ENCODE data around the gene SAAL1. TPM values are rescaled to one million over a fixed set of nuclear protein-coding genes. Genes with fewer than 3 reads are reported as not detected.

Gene SAAL1
- total RNA-seq, 4 donors from 2014 or later, result 3.0 to 16.1 (median 4.4) TPM

DNA sequence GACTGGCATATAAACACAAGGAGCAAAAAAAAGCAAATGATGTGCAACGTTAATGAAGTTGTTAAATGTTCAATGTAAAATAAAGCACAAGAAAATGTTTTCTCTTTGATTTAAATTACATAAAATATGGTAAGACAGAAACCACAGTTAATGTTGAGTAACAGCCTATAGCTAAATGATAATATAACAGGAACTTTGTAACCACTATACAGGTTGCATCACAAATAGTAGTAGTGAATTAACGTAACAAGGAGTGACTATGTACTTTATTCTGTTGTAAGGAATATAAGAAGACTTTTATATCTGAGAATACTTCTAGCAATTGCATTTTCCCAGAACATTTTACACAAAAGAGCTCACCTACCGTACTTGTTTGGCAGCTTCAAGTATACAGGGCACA is 16.9 kb downstream of the SAAL1 start:
- no peak overlapping the region for H3K4me3 ChIP-seq
- H3K9me3 ChIP-seq, result no peaks in the 10 kb centered on the region
- no peak overlapping the region for H3K27ac ChIP-seq
- no peaks in the 10 kb centered on the region for H3K4me1 ChIP-seq
- H3K36me3 ChIP-seq, result peaks cover 3 to 74% of the 10 kb centered on the region in 2 donors
- TF ChIP-seq, protein P1, sequence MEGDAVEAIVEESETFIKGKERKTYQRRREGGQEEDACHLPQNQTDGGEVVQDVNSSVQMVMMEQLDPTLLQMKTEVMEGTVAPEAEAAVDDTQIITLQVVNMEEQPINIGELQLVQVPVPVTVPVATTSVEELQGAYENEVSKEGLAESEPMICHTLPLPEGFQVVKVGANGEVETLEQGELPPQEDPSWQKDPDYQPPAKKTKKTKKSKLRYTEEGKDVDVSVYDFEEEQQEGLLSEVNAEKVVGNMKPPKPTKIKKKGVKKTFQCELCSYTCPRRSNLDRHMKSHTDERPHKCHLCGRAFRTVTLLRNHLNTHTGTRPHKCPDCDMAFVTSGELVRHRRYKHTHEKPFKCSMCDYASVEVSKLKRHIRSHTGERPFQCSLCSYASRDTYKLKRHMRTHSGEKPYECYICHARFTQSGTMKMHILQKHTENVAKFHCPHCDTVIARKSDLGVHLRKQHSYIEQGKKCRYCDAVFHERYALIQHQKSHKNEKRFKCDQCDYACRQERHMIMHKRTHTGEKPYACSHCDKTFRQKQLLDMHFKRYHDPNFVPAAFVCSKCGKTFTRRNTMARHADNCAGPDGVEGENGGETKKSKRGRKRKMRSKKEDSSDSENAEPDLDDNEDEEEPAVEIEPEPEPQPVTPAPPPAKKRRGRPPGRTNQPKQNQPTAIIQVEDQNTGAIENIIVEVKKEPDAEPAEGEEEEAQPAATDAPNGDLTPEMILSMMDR (IDR thresholded peaks at IDR 0.05 in 4 of 5, conservative IDR thresholded peaks at IDR 0.05 in 1 of 5), result no peak
- TF ChIP-seq POLR2A (IDR thresholded peaks at IDR 0.05), result no peak
- in situ Hi-C loops (cut with MboI; ENCODE audit: low sequenced_read_pairs in 4 of 4) (no loop called here), intact Hi-C loops (cut with DNase I; ENCODE audit: low total_unique reads) (no loop called here)
- no peaks in the 10 kb centered on the region for H3K27me3 ChIP-seq
- no peak for DNase-seq
- ATAC-seq, result no peak

DNA sequence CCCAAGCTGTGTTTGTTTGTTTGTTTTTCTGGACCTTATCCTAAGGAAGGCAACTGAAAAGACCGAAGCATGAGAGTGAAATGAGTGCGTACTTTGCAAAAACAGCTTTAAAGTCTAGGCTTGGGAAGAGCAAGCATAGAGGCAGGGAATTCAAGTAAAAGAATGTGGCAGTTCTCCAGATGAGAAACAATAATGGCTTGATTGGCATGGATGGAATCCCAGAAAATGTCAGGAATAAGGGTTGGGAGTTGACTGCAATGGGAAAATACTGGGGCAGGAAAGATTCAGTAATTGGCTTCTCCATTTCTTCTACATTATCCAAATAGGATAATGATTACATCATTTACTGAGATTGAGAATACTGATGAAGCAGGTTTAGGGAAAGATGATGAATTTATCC is 17.5 kb downstream of the SAAL1 start:
- intact Hi-C loops (cut with DNase I; ENCODE audit: low total_unique reads) (no loop called here), in situ Hi-C loops (cut with MboI; ENCODE audit: low sequenced_read_pairs in 4 of 4) (no loop called here)
- Histone ChIP-seq H3K4me1 (no peaks in the 10 kb centered on the region), H3K9me3 (no peaks in the 10 kb centered on the region), H3K36me3 (peaks cover 3 to 68% of the 10 kb centered on the region in 2 donors), H3K27me3 (no peaks in the 10 kb centered on the region), H3K4me3 (no peak overlapping the region), H3K27ac (no peak overlapping the region)
- DNase-seq (no peak), ATAC-seq (no peak)
- TF ChIP-seq, protein P1 (IDR thresholded peaks at IDR 0.05 in 4 of 5, conservative IDR thresholded peaks at IDR 0.05 in 1 of 5), result no peak
- TF ChIP-seq POLR2A (IDR thresholded peaks at IDR 0.05), result no peak

GRCh38 chr11:18081551-18081950 is 24.3 kb downstream of the SAAL1 start:
- Histone ChIP-seq H3K4me3 (no peak overlapping the region), H3K36me3 (peaks cover 3 to 30% of the 10 kb centered on the region in 2 donors), H3K27me3 (no peaks in the 10 kb centered on the region), H3K27ac (no peak overlapping the region), H3K9me3 (no peaks in the 10 kb centered on the region), H3K4me1 (no peaks in the 10 kb centered on the region)
- in situ Hi-C loops (cut with MboI; ENCODE audit: low sequenced_read_pairs in 4 of 4) (no loop called here), intact Hi-C loops (cut with DNase I; ENCODE audit: low total_unique reads) (no loop called here)
- TF ChIP-seq POLR2A (IDR thresholded peaks at IDR 0.05), result no peak
- TF ChIP-seq, protein P1 (IDR thresholded peaks at IDR 0.05 in 4 of 5, conservative IDR thresholded peaks at IDR 0.05 in 1 of 5), result no peak
- DNase-seq (no peak), ATAC-seq (no peak)

DNA sequence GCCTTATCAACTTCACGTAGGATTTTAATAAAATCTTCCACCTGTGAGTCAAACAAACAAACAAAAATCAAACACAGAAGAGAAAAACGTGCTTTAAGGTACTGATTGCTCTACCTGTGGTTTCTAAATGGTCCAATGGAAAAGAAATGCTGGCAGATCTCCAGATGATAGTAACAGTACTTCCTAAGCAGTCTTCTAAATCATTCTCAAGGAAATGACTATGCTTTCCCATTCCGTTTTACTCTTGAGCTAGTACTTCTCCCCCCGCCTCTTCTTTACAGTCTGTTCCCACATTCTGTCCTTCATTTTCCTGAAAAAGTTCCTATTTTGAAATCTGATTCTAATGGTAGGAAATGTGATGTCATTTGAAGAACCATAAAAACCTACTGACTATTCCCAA is 25.4 kb downstream of the SAAL1 start:
- Histone ChIP-seq H3K4me3 (no peak overlapping the region), H3K27ac (no peak overlapping the region), H3K4me1 (no peaks in the 10 kb centered on the region), H3K27me3 (no peaks in the 10 kb centered on the region), H3K36me3 (peaks cover 0 to 20% of the 10 kb centered on the region in 2 donors), H3K9me3 (no peaks in the 10 kb centered on the region)
- TF ChIP-seq, protein P1 (IDR thresholded peaks at IDR 0.05 in 4 of 5, conservative IDR thresholded peaks at IDR 0.05 in 1 of 5), result no peak
- no peak for TF ChIP-seq POLR2A (IDR thresholded peaks at IDR 0.05)
- intact Hi-C loops (cut with DNase I; ENCODE audit: low total_unique reads), result no loop called here
- no peak for DNase-seq
- ATAC-seq, result no peak
- in situ Hi-C loops (cut with MboI; ENCODE audit: low sequenced_read_pairs in 4 of 4), result no loop called here

- in situ Hi-C loops (cut with MboI; ENCODE audit: low sequenced_read_pairs in 4 of 4), result no loop called here
- intact Hi-C loops (cut with DNase I; ENCODE audit: low total_unique reads), result no loop called here
- no peaks in the 10 kb centered on the region for H3K4me1 ChIP-seq
- TF ChIP-seq, protein P1 (IDR thresholded peaks at IDR 0.05 in 4 of 5, conservative IDR thresholded peaks at IDR 0.05 in 1 of 5), result no peak
- no peak for TF ChIP-seq POLR2A (IDR thresholded peaks at IDR 0.05)
- H3K4me3 ChIP-seq, result no peak overlapping the region
- H3K27me3 ChIP-seq, result no peaks in the 10 kb centered on the region
- no peaks in the 10 kb centered on the region for H3K9me3 ChIP-seq
- ATAC-seq (no peak), DNase-seq (no peak)
- H3K27ac ChIP-seq, result no peak overlapping the region
- H3K36me3 ChIP-seq, result peaks cover 0 to 18% of the 10 kb centered on the region in 2 donors
These were observed 27.0 kb downstream of the SAAL1 start for GRCh38 chr11:18078909-18079308.

Measured in gastrocnemius medialis (tissue), 4 donors.